Neural cell (in vitro differentiated cells): Measurements from ENCODE around the gene SLC37A1. TPM values are rescaled to one million over a fixed set of nuclear protein-coding genes. Genes with fewer than 3 reads are reported as not detected.

Experiments
- H2AFZ ChIP-seq: fragments of 200-600, 300-800 bp; sonication (generic), shearing (Covaris generic); 2 replicates; pipeline ENCODE4 v1.6.0; 2014; ENCODE audit warnings: low read depth, mild to moderate bottlenecking, antibody characterized with exemption, low read length, moderate library complexity
- H3F3A ChIP-seq: fragments of 200-600 bp; shearing (Covaris generic); 2 replicates; pipeline ENCODE4 v1.6.1; 2016; ENCODE audit warnings: mild to moderate bottlenecking, moderate library complexity, mixed read lengths, antibody characterized with exemption, low read length; ENCODE audit not compliant: insufficient read depth, poor library complexity, severe bottlenecking
- H3K27ac ChIP-seq: fragments of 200-600, 300-800 bp; sonication (generic), shearing (Covaris generic); 2 replicates; pipeline ENCODE4 v1.5.1; 2014; ENCODE audit warnings: mild to moderate bottlenecking, low read length, moderate library complexity
- H3K27me3 ChIP-seq: fragments of 300-800, 200-600 bp; sonication (generic), shearing (Covaris generic); 2 replicates; pipeline ENCODE4 v1.6.0; 2014; ENCODE audit warnings: mild to moderate bottlenecking, low read depth, low read length, moderate library complexity; ENCODE audit not compliant: insufficient read depth
- H3K36me3 ChIP-seq: fragments of 300-800, 200-600 bp; sonication (generic), shearing (Covaris generic); 2 replicates; pipeline ENCODE4 v1.5.1; 2014; ENCODE audit warnings: mild to moderate bottlenecking, antibody characterized with exemption, low read length, moderate library complexity; ENCODE audit not compliant: insufficient read depth
- H3K4me2 ChIP-seq: fragments of 300-800, 200-600 bp; sonication (generic), shearing (Covaris generic); 2 replicates; pipeline ENCODE4 v1.6.0; 2014; ENCODE audit warnings: mild to moderate bottlenecking, low read length
- H3K4me3 ChIP-seq: fragments of 300-800, 200-600 bp; sonication (generic), shearing (Covaris generic); 2 replicates; pipeline ENCODE4 v1.5.1; 2014; ENCODE audit warnings: mild to moderate bottlenecking, low read length, moderate library complexity
- H3K79me2 ChIP-seq: fragments of 200-600 bp; shearing (Covaris generic); replicated peaks from 2 replicates; pipeline ENCODE4 v1.6.0; 2014; ENCODE audit warnings: mild to moderate bottlenecking, low read length, moderate library complexity; ENCODE audit not compliant: insufficient read depth
- H3K9ac ChIP-seq: fragments of 300-800, 200-600 bp; sonication (generic), shearing (Covaris generic); 2 replicates; pipeline ENCODE4 v1.6.1; 2016; ENCODE audit warnings: mild to moderate bottlenecking, low read length, mixed read lengths
- H3K9me2 ChIP-seq: fragments of 200-600 bp; shearing (Covaris generic); 2 replicates; pipeline ENCODE4 v1.6.1; 2016; ENCODE audit warnings: mild to moderate bottlenecking, low read length, mixed read lengths; ENCODE audit not compliant: insufficient read depth
- H3K9me3 ChIP-seq: fragments of 200-600, 300-800 bp; sonication (generic), shearing (Covaris generic); 2 replicates; pipeline ENCODE4 v1.6.1; 2016; ENCODE audit warnings: mild to moderate bottlenecking, mixed run types, low read length, moderate library complexity, mixed read lengths
- H4K20me1 ChIP-seq: fragments of 200-600 bp; shearing (Covaris generic); 2 replicates; pipeline ENCODE4 v1.6.1; 2016; ENCODE audit warnings: mild to moderate bottlenecking, mixed run types; ENCODE audit not compliant: insufficient read depth
- CTCF ChIP-seq: fragments of 450-650 bp; IDR thresholded peaks from 2 replicates; pipeline ENCODE4 v1.5.1; 2014; ENCODE audit warnings: antibody characterized with exemption, mild to moderate bottlenecking, moderate library complexity; ENCODE audit not compliant: poor library complexity, severe bottlenecking
- EP300 ChIP-seq: fragments of 450-650 bp; conservative IDR thresholded peaks from 2 replicates; pipeline ENCODE4 v1.6.1; 2014; ENCODE audit warnings: antibody characterized with exemption, mild to moderate bottlenecking, moderate library complexity; ENCODE audit not compliant: poor library complexity, severe bottlenecking
- EZH2 ChIP-seq: fragments of 200-600, 300-800 bp; shearing (Covaris generic), sonication (generic); IDR thresholded peaks from 2 replicates; pipeline ENCODE4 v1.6.1; 2014; ENCODE audit warnings: antibody characterized with exemption, low read length, borderline replicate concordance, mild to moderate bottlenecking; ENCODE audit not compliant: insufficient read depth, poor library complexity, severe bottlenecking
- MXI1 ChIP-seq: fragments of 450-650 bp; conservative IDR thresholded peaks from 2 replicates; pipeline ENCODE4 v1.6.1; 2014; ENCODE audit warnings: antibody characterized with exemption, mild to moderate bottlenecking; ENCODE audit not compliant: poor library complexity, severe bottlenecking
- POLR2AphosphoS5 ChIP-seq: IDR thresholded peaks from 2 replicates; pipeline ENCODE4 v1.6.1; 2012
- RAD21 ChIP-seq: fragments of 450-650 bp; conservative IDR thresholded peaks from 2 replicates; pipeline ENCODE4 v1.6.1; 2014; ENCODE audit warnings: antibody characterized with exemption, mild to moderate bottlenecking, moderate library complexity
- REST ChIP-seq: IDR thresholded peaks from 2 replicates; pipeline ENCODE4 v1.6.1; 2012; ENCODE audit warnings: borderline replicate concordance
- SMC3 ChIP-seq: fragments of 450-650 bp; conservative IDR thresholded peaks from 2 replicates; pipeline ENCODE4 v1.6.1; 2014; ENCODE audit warnings: antibody characterized with exemption, mild to moderate bottlenecking, moderate library complexity; ENCODE audit not compliant: poor library complexity
- TAF1 ChIP-seq: IDR thresholded peaks from 2 replicates; pipeline ENCODE4 v1.6.1; 2012; ENCODE audit warnings: low read depth
- polyA plus RNA-seq: library from polyadenylated mRNA; depleted of rRNA; stranded (reverse); fragments of >200 nt; gene quantifications from 2 replicates; pipeline ENCODE4 v1.2.3, GENCODE V29; 2014

SLC37A1 gene
- polyA plus RNA-seq, 1 donor from 2014 or later, result 60.7 TPM

GRCh38 chr21:42607102-42607501, 93.5 kb downstream of the SLC37A1 start:
- Histone ChIP-seq H3F3A (no peaks in the 10 kb centered on the region), H3K9ac (no peak overlapping the region), H3K9me2 (no peaks in the 10 kb centered on the region), H3K27me3 (no peaks in the 10 kb centered on the region), H3K9me3 (no peaks in the 10 kb centered on the region), H3K79me2 (no peaks in the 10 kb centered on the region), H4K20me1 (no peaks in the 10 kb centered on the region), H3K4me3 (no peak overlapping the region), H3K4me2 (no peak overlapping the region), H3K27ac (no peak overlapping the region), H3K36me3 (no peaks in the 10 kb centered on the region), H2AFZ (no peak overlapping the region)
- no peak for TF ChIP-seq EP300
- no peak for TF ChIP-seq SMC3
- TF ChIP-seq POLR2AphosphoS5, result no peak
- no peak for TF ChIP-seq CTCF
- no peak for TF ChIP-seq RAD21
- no peak for TF ChIP-seq TAF1
- no peak for TF ChIP-seq REST
- no peak for TF ChIP-seq EZH2
- no peak for TF ChIP-seq MXI1

GRCh38 chr21:42607525-42608102, 94.0 kb downstream of the SLC37A1 start:
- Histone ChIP-seq H3K9me2 (no peaks in the 10 kb centered on the region), H3K9ac (no peak overlapping the region), H3F3A (no peaks in the 10 kb centered on the region), H3K79me2 (no peaks in the 10 kb centered on the region), H3K4me3 (no peak overlapping the region), H3K27me3 (no peaks in the 10 kb centered on the region), H3K4me2 (no peak overlapping the region), H3K9me3 (no peaks in the 10 kb centered on the region), H3K36me3 (no peaks in the 10 kb centered on the region), H2AFZ (no peak overlapping the region), H4K20me1 (no peaks in the 10 kb centered on the region), H3K27ac (no peak overlapping the region)
- no peak for TF ChIP-seq EP300

- no peaks in the 10 kb centered on the region for H3K27me3 ChIP-seq
- H2AFZ ChIP-seq, result no peak overlapping the region
- no peak overlapping the region for H3K27ac ChIP-seq
- no peaks in the 10 kb centered on the region for H3K36me3 ChIP-seq
- no peaks in the 10 kb centered on the region for H3K79me2 ChIP-seq
- no peaks in the 10 kb centered on the region for H3K9me3 ChIP-seq
- H3K4me2 ChIP-seq, result no peak overlapping the region
- H4K20me1 ChIP-seq, result no peaks in the 10 kb centered on the region
- H3F3A ChIP-seq, result no peaks in the 10 kb centered on the region
- H3K4me3 ChIP-seq, result no peak overlapping the region
- H3K9me2 ChIP-seq, result no peaks in the 10 kb centered on the region
- TF ChIP-seq MXI1 (no peak), SMC3 (no peak), EZH2 (no peak), POLR2AphosphoS5 (no peak), RAD21 (no peak), TAF1 (no peak), CTCF (no peak), EP300 (no peak), REST (no peak)
- H3K9ac ChIP-seq, result no peak overlapping the region
Observed at GRCh38 chr21:42608446-42608845, 94.8 kb downstream of the SLC37A1 start.
